HT-29 (cell line): Measurements from ENCODE around the gene CDR2L. TPM values are rescaled to one million over a fixed set of nuclear protein-coding genes. Genes with fewer than 3 reads are reported as not detected.
"Not testable (repeated sequence)": the region's sequence is repeated elsewhere in the genome, so short reads cannot be mapped to it uniquely, and the experiment has no call there.

Experiments used
- DNase-seq: peaks from one replicate; pipeline ENCODE4 v3.0.0-alpha.2; 2015; ENCODE audit warnings: low spot score
- total RNA-seq: library from RNA; depleted of rRNA; stranded (reverse); fragments of >200 nt; shearing (Covaris generic); gene quantifications from 2 replicates; pipeline ENCODE4 v1.2.3, GENCODE V29; 2014

The CDR2L gene
- total RNA-seq, 1 experiment from 2014 or later, result 10.2 TPM

DNA sequence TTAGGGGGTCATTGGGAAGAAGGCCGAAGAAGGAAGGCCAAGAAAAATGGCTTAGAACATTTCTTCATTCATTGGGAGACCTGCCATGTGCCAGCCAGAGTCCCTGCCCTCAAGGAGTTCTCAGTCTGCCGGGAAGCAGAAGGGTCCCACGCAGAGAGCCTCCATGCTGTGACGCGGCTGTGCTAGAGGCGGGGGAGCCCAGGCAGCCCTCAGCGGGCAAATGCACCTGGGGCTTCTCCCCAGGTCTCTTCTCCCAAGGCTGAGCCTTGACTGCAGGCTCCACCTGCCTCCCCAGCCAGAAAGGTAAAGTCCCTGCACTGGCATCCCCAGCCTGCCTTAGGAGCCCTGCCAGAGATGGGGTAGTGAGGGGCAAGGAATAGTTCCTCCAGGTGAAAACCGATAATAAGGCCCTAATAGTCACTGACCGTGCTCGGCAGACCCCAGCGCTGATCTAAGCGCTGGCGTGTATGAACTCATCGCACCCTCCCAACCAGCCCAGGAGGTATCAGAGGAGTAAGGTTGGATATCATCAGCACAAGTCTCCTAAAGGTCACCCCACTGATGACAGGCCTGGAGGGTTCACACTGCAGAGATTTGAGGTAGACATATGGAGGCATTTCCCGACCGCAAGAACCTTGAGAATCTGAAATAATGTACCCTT, 6.0 kb upstream of the CDR2L start:
- no peak for DNase-seq

DNA sequence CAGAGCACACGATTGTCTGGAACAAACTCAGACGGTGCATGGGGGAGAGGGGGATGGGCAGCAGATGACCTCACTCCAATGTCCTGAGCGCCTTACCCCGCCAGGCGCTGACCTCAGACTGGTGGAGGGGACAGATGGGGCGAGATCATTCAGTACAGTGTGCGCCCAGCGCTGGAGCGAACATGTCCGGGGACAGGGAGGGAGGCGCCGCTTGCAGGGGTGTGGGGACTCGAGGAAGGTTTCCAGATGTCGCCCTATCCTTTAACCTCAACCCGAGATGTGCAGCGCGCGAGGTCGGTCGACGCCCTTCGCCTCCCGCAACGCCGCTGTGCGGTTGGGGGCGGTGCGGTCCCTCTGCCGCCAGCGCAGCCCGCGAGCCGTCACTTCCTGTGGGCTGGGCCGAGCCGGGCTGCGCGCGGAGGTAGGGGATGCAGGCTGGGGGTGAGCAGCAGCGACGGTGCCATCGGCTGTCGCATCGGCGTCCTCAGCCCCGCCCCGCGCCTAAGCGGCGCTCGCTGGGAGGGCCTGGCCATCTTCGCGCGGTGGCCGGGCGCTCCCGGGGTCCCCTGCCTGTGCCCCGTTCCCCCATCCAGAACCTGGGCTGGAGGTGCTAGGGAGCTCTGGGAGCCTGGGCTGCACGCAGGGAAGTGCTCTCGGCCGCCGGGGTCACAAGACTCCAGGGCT, 5.3 kb upstream of the CDR2L start:
- peak; percentile 60 for DNase-seq

DNA sequence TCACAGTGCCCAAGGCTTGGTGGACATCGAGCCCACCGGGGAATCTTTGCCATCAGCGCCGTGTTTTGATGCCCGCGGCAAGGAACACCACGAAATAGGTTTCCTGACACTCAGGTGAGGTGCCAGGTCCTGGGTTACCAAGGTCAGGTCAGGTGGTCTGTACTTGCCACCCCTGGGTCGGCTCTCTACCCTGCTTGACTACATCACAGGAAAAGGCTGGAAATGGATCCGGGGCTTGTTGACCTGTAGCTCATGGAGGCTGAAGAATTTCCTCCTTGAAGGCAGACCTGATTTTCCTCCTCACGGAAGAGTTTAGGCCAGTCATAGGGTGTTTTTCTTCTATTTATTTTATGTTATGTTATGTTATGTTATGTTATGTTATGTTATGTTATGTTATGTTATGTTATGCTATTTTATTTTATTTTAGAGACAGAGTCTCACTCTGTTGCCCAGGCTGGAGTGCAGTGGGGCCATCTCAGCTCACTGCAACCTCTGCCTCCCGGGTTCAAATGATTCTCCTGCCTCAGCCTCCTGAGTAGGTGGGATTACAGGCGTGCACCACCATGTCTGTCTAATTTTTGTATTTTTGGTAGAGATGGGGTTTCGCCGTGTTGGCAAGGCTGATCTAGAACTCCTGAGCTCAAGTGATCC, 4.6 kb upstream of the CDR2L start:
- not testable (repeated sequence) for DNase-seq

- no peak for DNase-seq
These were observed 1.2 kb upstream of the CDR2L start for GRCh38 chr17:74986206-74986576.

DNA sequence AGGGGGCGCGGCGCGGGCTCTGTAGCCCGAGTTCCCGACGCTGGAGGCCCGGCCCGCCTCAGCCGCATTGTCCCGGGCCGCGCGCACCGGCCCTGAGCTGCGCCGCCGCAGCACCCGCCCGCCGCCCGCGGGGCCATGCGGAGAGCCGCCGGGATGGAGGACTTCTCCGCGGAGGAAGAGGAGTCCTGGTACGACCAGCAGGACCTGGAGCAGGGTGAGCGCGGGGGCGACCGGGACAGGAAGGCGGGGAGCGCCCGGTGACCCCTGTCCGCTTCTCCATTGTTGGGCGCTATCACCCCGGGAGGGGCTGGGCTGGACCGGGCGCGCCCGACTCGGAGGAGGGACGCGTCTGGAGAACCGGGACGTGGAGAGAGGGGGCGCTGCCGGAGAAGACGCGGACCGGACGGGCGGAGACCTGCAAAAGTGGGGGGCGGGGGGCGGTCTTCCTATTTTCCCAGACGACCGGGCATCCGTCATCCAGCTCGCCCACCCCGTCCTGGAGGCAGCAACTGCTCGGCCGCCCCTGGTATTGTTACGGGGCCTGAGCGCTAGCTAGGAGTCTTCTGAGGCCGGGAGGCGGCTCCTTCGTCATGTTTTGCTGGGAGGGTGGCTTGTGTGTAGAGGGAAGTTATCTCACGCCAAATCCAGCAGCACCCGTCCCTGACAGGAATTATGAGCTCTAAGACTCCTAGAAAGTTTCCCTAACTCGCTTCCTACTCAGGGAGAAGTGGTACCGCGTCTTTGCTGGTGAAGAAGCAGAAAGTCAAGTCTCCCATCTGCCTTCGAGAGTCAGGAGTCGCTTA, 678 bp downstream of the CDR2L start:
- DNase-seq, result peak; percentile 43

- DNase-seq, result no peak
These were observed 3.2 kb downstream of the CDR2L start for GRCh38 chr17:74990581-74991105.

GRCh38 chr17:74992223-74992622, 4.8 kb downstream of the CDR2L start:
- no peak for DNase-seq

DNA sequence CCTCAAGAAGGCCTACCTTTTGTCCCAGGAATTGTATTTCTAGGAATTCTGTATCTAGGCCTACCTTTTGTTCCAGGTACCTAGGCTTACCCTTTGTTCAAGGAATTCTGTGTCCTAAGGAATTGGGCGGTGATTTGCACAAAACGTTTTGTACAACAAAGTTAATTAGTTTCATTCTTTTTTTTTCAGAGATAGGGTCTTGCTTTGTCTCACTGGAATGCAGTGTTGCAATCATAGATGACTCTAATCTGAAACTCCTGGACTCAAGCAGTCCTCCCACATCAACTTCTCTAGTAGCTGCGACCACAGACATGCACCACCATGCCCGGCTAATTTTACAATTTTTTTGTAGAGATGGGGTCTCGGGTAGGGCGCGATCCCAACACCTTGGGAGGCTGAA, 7.0 kb downstream of the CDR2L start:
- DNase-seq, result no peak

DNA sequence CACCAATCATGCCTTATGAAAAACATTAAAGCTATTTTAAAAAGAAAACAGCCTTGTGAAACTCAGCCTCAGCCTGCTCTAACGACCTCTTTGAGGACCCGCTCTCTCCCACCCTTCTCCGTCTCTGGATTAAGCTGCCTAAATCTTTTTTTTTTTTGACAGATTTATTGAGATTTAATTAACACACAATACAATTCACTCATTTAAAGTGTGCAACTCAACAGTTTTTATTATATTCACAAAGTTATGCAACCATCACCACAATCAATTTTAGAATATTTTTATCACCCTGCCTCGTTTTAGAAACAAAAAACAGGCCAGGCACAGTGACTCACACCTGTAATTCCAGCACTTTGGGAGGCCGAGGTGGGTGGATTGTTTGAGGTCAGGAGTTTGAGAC, 8.4 kb downstream of the CDR2L start:
- DNase-seq, result no peak

DNA sequence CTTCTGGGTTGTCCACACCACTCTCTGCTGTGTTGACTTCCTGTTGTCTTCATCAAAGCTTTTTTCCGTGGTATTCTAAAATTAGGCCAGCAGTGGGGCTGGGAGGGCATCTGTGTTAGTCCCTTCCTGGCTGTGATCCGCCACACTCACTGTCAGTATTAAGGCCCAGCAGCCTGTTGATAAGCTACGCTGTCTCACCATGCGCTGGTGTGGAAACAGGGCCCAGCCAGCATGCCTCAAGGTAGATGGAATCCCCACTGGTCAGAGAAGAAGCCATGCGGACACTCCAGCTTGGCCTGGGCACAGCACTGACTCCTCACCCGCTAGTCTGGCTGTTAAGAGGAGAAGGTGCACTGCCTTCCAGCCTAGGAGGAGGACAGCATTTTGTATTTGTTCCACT, 11.4 kb downstream of the CDR2L start:
- no peak for DNase-seq

GRCh38 chr17:74999523-74999922, 12.1 kb downstream of the CDR2L start:
- no peak for DNase-seq

DNA sequence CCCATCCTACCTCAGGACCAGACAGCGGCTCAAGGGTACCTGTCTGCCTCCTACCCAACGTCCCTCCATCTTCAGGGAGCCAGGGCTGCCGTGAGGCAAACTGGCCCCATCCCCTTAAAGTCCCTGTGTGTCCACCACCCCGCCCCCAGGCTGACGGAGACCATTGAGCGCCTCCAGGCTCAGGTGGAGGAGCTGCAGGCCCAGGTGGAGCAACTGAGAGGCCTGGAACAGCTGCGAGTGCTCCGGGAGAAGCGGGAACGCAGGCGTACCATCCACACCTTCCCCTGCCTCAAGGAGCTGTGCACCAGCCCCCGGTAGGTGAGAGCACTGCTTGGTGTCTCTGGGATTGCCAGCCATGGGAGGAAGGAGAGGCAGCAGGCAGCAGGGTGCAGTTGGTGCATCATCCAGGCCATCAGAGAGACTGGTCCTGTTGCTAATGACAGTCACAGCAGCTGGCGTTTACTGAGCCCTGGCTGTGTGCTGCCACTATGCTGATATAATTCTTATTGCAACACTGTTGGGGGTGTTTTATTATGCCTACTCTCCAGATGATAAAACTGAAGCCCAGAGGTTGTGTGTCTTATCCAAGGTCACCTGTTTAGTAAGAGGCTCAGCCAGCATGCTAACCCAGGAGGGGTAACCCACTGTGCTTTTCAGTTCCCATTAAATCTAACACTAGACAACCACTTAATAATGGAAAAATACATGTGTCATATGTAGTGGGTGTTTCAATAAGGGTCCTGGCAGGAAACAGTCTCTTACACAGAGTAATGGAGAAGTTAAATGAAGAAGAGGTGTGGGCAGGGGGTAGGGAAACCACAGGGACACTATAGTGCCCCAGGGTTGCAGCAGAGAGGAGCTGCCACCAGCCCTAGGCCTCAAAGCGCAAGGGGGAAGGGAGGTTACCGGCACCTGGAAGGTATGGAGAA, 14.7 kb downstream of the CDR2L start:
- DNase-seq, result no peak

GRCh38 chr17:75003070-75003956, 15.9 kb downstream of the CDR2L start:
- DNase-seq, result no peak

DNA sequence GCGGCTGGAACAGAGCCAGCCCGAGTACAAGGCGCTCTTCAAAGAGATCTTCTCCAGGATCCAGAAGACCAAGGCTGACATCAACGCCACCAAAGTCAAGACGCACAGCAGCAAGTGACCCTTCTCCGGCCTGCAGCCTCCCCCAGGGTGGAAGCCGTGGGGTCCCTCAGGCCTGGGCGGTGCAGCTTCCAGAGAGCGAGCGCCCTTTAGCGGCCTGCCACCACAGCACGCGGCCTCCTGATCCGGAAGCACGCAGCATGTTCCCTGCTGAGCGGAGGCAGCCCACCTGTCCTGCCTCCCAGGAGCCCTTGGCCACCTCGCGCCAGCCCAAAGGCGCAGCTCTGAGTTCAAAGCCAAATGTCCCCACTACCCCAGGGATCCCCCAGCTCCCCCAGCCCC, 16.5 kb downstream of the CDR2L start:
- no peak for DNase-seq

GRCh38 chr17:75004371-75004770, 16.9 kb downstream of the CDR2L start:
- no peak for DNase-seq

GRCh38 chr17:75005291-75005690, 17.9 kb downstream of the CDR2L start:
- DNase-seq, result no peak

DNA sequence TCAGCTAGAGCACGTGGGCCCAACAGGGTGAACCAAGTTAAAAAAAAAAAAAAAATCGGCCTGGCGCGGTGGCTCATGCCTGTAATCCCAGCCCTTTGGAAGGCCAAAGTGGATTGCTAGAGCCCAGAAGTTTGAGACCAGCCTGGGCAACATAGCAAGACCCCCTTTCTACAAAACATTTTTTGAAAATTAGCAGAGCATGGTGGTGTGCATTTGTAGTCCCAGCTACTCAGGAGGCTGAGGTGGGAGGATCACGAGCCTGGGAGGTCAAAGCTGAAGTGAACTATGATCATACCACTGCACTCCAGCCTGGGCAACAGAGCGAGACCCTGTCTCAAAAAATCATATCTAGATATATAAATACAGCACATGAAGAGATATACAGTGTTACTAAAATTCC, 18.7 kb downstream of the CDR2L start:
- not testable (repeated sequence) for DNase-seq

GRCh38 chr17:75006653-75007052, 19.2 kb downstream of the CDR2L start:
- peak; percentile 32 for DNase-seq

GRCh38 chr17:75008373-75008772, 20.9 kb downstream of the CDR2L start:
- DNase-seq, result no peak
